ENCODE measurements around the gene FAM193A. TPM values are rescaled to one million over a fixed set of nuclear protein-coding genes. Genes with fewer than 3 reads are reported as not detected.

The FAM193A gene
- total and polyA plus RNA-seq, 11 donors = 9.7 to 21.0 (median 16.3) TPM

- Histone ChIP-seq H3K4me1 (peaks cover 0 to 40% (median 21%) of the 10 kb centered on the region in 12 donors), H3K36me3 (peaks cover 0 to 27% (median 0%) of the 10 kb centered on the region in 9 donors), H3K9me3 (no peaks in the 10 kb centered on the region), H3K27me3 (no peaks in the 10 kb centered on the region), H3K27ac (no peak overlapping the region), H3K4me3 (no peak overlapping the region)
- TF ChIP-seq POLR2A (IDR thresholded peaks at IDR 0.05) (no peak), CTCF (IDR thresholded peaks at IDR 0.05) (no peak)
- ATAC-seq (no peak), DNase-seq (peak in 1 of 5 donors; percentile 23)
- intact Hi-C loops (cut with DNase I) = loop anchor here in 1 of 10 donors (10.0 kb wide), 1 partner anchor 489 kb away; the partner anchor contains the start of gene MXD4
- WGBS, 4 donors = 62 to 78% (median 72%) methylated on average over 4 of the region's 4 CpGs
Measured at GRCh38 chr4:2753436-2753835, 217.0 kb downstream of the FAM193A start.

GRCh38 chr4:2754848-2755819, 218.7 kb downstream of the FAM193A start:
- ATAC-seq = no peak
- peaks cover 0 to 39% (median 21%) of the 10 kb centered on the region in 12 donors for H3K4me1 ChIP-seq

GRCh38 chr4:2755821-2756690, 219.6 kb downstream of the FAM193A start, which contains the start of gene TNIP2:
Gene TNIP2, minus strand, starts transcription at chr4:2756336. Its CDS starts 47 bp downstream, at chr4:2756289.
- WGBS, 4 donors = 0 to 1% (median 1%) methylated on average over 10 to 95 of the region's 96 CpGs
- H3K4me1 ChIP-seq = peaks cover 0 to 30% (median 13%) of the 10 kb centered on the region in 12 donors
- peak within 1 kb of the TSS; percentile 48 to 95 (median 88) for H3K27ac ChIP-seq
- no peaks in the 10 kb centered on the region for H3K27me3 ChIP-seq
- intact Hi-C loops (cut with DNase I) = loop anchor here in 3 of 10 donors (2.0 to 10.0 kb wide), 5 partner anchors 36 to 514 kb away; partner anchors contain the start of genes HAUS3 (in 1 of the 3), MXD4 (in 1 of the 3), POLN (in 1 of the 3) and SH3BP2 (in 1 of the 3)
- peak; percentile 90 to 95 (median 92) for DNase-seq
- peak within 1 kb of the TSS; percentile 62 to 99 (median 89) for H3K4me3 ChIP-seq
- peak; percentile 69 to 94 (median 86) for ATAC-seq
- H3K36me3 ChIP-seq = peaks cover 0 to 13% (median 0%) of the 10 kb centered on the region in 9 donors
- TF ChIP-seq CTCF (IDR thresholded peaks at IDR 0.05) (peak in 10 of 12 donors; percentile 17 to 52 (median 38)), POLR2A (IDR thresholded peaks at IDR 0.05) (peak in 1 of 2 donors; percentile 80)
- H3K9me3 ChIP-seq = no peaks in the 10 kb centered on the region

More at GRCh38 chr4:2754848-2755819, 218.7 kb downstream of the FAM193A start:
- TF ChIP-seq CTCF (IDR thresholded peaks at IDR 0.05) (no peak), POLR2A (IDR thresholded peaks at IDR 0.05) (no peak)
- intact Hi-C loops (cut with DNase I) = loop anchor here in 3 of 10 donors (5.0 to 10.0 kb wide), 4 partner anchors 37 to 513 kb away; partner anchors contain the start of genes HAUS3 (in 1 of the 3), MXD4 (in 1 of the 3), POLN (in 1 of the 3) and SH3BP2 (in 1 of the 3)
- Histone ChIP-seq H3K9me3 (no peaks in the 10 kb centered on the region), H3K27ac (peak overlapping the region in 9 of 12 donors; percentile 75 to 95 (median 88)), H3K36me3 (peaks cover 0 to 21% (median 0%) of the 10 kb centered on the region in 9 donors), H3K4me3 (peak overlapping the region; percentile 62 to 99 (median 89)), H3K27me3 (no peaks in the 10 kb centered on the region)
- 60 to 63% (median 61%) methylated on average over 21 to 23 of the region's 23 CpGs for WGBS, 4 donors
- peak in 1 of 5 donors; percentile 30 for DNase-seq
